AG04449 (cell line): Measurements from ENCODE around the gene NDFIP2.

Experiments
- CTCF ChIA-PET: fragments of 350-600 bp; formaldehyde crosslinking; extraction: SDS; loops from one replicate; lab custom pipeline; 2021; ENCODE audit warnings: antibody characterized with exemption; lab: Yijun Ruan, JAX
- POLR2A ChIA-PET: fragments of 400-600, 350-600 bp; formaldehyde crosslinking; extraction: SDS; loops from one replicate; lab custom pipeline; 2020; ENCODE audit warnings: antibody characterized with exemption, inconsistent platforms; lab: Yijun Ruan, JAX
- DNase-seq: peaks from one replicate; pipeline ENCODE4 v3.0.0-alpha.2; 2010; ENCODE audit warnings: low read depth, low spot score
- H3K4me3 ChIP-seq: 2 replicates; pipeline ENCODE4 v1.5.1; 2011; ENCODE audit warnings: low read depth, mild to moderate bottlenecking, control low read depth, low read length
- CTCF ChIP-seq: IDR thresholded peaks from one replicate; pipeline ENCODE4 v1.5.1; 2011; ENCODE audit warnings: mild to moderate bottlenecking, moderate library complexity, low read length, control low read depth, inconsistent platforms; ENCODE audit not compliant: insufficient read depth; ENCODE audit errors: missing control alignments

The NDFIP2 gene

GRCh38 chr13:79543883-79544282 lies 62.9 kb downstream of the NDFIP2 start:
- TF ChIP-seq CTCF = no peak
- ChIA-PET CTCF (interaction anchor here (1.0 to 6.1 kb wide), 10 partner anchors 8 to 1474 kb away, joined by 3 to 155 read pairs (median 4); no protein-coding TSS in a partner anchor), POLR2A (no interaction called here)
- H3K4me3 ChIP-seq = no peak overlapping the region
- no peak for DNase-seq

GRCh38 chr13:79547211-79548195 lies 66.5 kb downstream of the NDFIP2 start:
- H3K4me3 ChIP-seq = no peak overlapping the region
- TF ChIP-seq CTCF = no peak
- POLR2A ChIA-PET = no interaction called here
- CTCF ChIA-PET = interaction anchor here (0.9 to 6.1 kb wide), 5 partner anchors 9 to 1470 kb away, joined by 3 to 155 read pairs (median 4); no protein-coding TSS in a partner anchor
- DNase-seq = no peak

GRCh38 chr13:79548902-79549301 lies 67.9 kb downstream of the NDFIP2 start:
- no peak for DNase-seq
- no peak overlapping the region for H3K4me3 ChIP-seq
- no peak for TF ChIP-seq CTCF
- ChIA-PET CTCF (interaction anchor here (1.0 to 2.2 kb wide), 3 partner anchors 66 to 164 kb away, joined by 3 to 14 read pairs (median 3); no protein-coding TSS in a partner anchor), POLR2A (no interaction called here)

GRCh38 chr13:79549355-79550106 lies 68.6 kb downstream of the NDFIP2 start:
- ChIA-PET POLR2A (no interaction called here), CTCF (interaction anchor here (1.0 to 2.2 kb wide), 3 partner anchors 66 to 165 kb away, joined by 3 to 14 read pairs (median 3); no protein-coding TSS in a partner anchor)
- no peak for TF ChIP-seq CTCF
- DNase-seq = no peak
- H3K4me3 ChIP-seq = no peak overlapping the region

- DNase-seq = no peak
- H3K4me3 ChIP-seq = no peak overlapping the region
- ChIA-PET POLR2A (no interaction called here), CTCF (no interaction called here)
- no peak for TF ChIP-seq CTCF
These were observed 76.7 kb downstream of the NDFIP2 start for GRCh38 chr13:79557666-79558065.

GRCh38 chr13:79560954-79561353 lies 80.0 kb downstream of the NDFIP2 start:
- ChIA-PET CTCF (interaction anchor here (1.4 kb wide), 1 partner anchor 137 kb away, joined by 4 read pairs; no protein-coding TSS in a partner anchor), POLR2A (no interaction called here)
- no peak overlapping the region for H3K4me3 ChIP-seq
- no peak for TF ChIP-seq CTCF
- DNase-seq = no peak
